Fibroblast of lung (primary cell): ENCODE data around the gene ZNF304.

ENCODE experiments used
- CTCF ChIP-seq, 2 donors: IDR thresholded peaks in 1 of 2; conservative IDR thresholded peaks in 1 of 2; 1 replicate in 1 of 2; 2 replicates in 1 of 2; pipeline ENCODE4 v1.5.1; 2011 to 2012; ENCODE audit warnings: low read length in 2 of 2, control low read depth in 1 of 2, inconsistent platforms in 1 of 2, low read depth in 1 of 2, mild to moderate bottlenecking in 1 of 2
- EZH2 ChIP-seq: IDR thresholded peaks from 2 replicates; pipeline ENCODE4 v1.5.1; 2012; ENCODE audit warnings: low read length, control low read depth, mild to moderate bottlenecking; ENCODE audit errors: missing control alignments

- TF ChIP-seq CTCF (conservative IDR thresholded peaks at IDR 0.05 in 1 of 2, IDR thresholded peaks at IDR 0.05 in 1 of 2; ENCODE audit: low read depth in 1 of 2, low read length in 2 of 2) (no peak), EZH2 (no peak)
These were observed 42.6 kb upstream of the ZNF304 start for GRCh38 chr19:57308514-57308913.
